Kidney (tissue), 14 donors: ENCODE data around the gene GALNS. TPM values are rescaled to one million over a fixed set of nuclear protein-coding genes. Genes with fewer than 3 reads are reported as not detected.

Experiments
- DNase-seq, 5 donors: peaks; one replicate each; pipeline ENCODE4 v3.0.0-alpha.2; 2013 to 2020
- FAIRE-seq: peaks from 2 replicates; lab custom pipeline; 2012; peaks lifted over from hg19 to GRCh38; lab: Jason Lieb, UNC
- H3K27ac ChIP-seq, 2 donors: one replicate each; pipeline ENCODE4 v1.7.0; 2013; ENCODE audit warnings: low read depth in 2 of 2, low read length in 2 of 2, inconsistent platforms in 1 of 2
- H3K27me3 ChIP-seq: one replicate; pipeline ENCODE4 v1.7.1; 2013; ENCODE audit warnings: low read length, inconsistent platforms; ENCODE audit not compliant: control insufficient read depth, insufficient read depth
- H3K36me3 ChIP-seq, 3 donors: one replicate each; pipeline versions ENCODE4 v1.7.0 to v1.7.1; 2013; ENCODE audit warnings: low read length in 3 of 3, control low read depth in 1 of 3, inconsistent platforms in 1 of 3; ENCODE audit not compliant: insufficient read depth in 3 of 3, control insufficient read depth in 2 of 3
- H3K4me1 ChIP-seq, 3 donors: one replicate each; pipeline versions ENCODE4 v1.7.0 to v1.7.1; 2013; ENCODE audit warnings: low read length in 3 of 3, inconsistent platforms in 1 of 3, low read depth in 1 of 3; ENCODE audit not compliant: control insufficient read depth in 2 of 3, insufficient read depth in 2 of 3
- H3K4me3 ChIP-seq, 3 donors: one replicate each; pipeline versions ENCODE4 v1.7.0 to v1.8.1; 2013; ENCODE audit warnings: low read length in 3 of 3, control low read depth in 1 of 3, inconsistent platforms in 1 of 3
- H3K9ac ChIP-seq, 3 donors: one replicate each; pipeline versions ENCODE4 v1.7.0 to v1.7.1; 2013; ENCODE audit warnings: low read length in 3 of 3, control low read depth in 1 of 3, inconsistent platforms in 1 of 3
- H3K9me3 ChIP-seq, 3 donors: one replicate each; pipeline versions ENCODE4 v1.7.0 to v1.7.1; 2013; ENCODE audit warnings: low read length in 3 of 3, control low read depth in 1 of 3, inconsistent platforms in 1 of 3; ENCODE audit not compliant: control insufficient read depth in 2 of 3, insufficient read depth in 1 of 3
- intact Hi-C: fragments of 100-400 bp; cut with DNase I; formaldehyde crosslinking; loops from one replicate; pipeline ENCODE4 v1.11.1; 2022
- polyA plus RNA-seq: library from polyadenylated mRNA; stranded (reverse); fragments of 350-450 nt; fragmentation: Illumina TruSeq; extraction: RNeasy Lipid Tissue Mini Kit (QIAGEN cat#74804); gene quantifications from one replicate; pipeline ENCODE4 v1.2.3, GENCODE V29; 2014; ENCODE audit warnings: low read depth, low replicate concordance; ENCODE audit not compliant: insufficient read depth
- total RNA-seq: library from RNA; stranded (reverse); fragmentation: NEBNext Ultra II Directional; extraction: Animal tissue kit (Norgen Biotek cat#: 25700); gene quantifications from one replicate; pipeline ENCODE4 v1.2.1, GENCODE V29; 2021
- TF ChIP-seq, protein P1 (sequence below): IDR thresholded peaks from 3 replicates; pipeline ENCODE4 v1.5.1; 2012; ENCODE audit warnings: mild to moderate bottlenecking, moderate library complexity, borderline replicate concordance; ENCODE audit not compliant: insufficient read depth; ENCODE audit errors: extremely low read depth
- donor health status: control.
- donor health status: control.
- donor health status: control.
- donor health status: control.
- donor health status: control.
- donor health status: DM: yes; HTN: yes; CAD: no.
- donor health status: Normal renal cell carcinoma (clear cell type).

Gene GALNS
- total and polyA plus RNA-seq, 2 donors from 2014 or later, result 15.8 to 37.2 TPM

DNA sequence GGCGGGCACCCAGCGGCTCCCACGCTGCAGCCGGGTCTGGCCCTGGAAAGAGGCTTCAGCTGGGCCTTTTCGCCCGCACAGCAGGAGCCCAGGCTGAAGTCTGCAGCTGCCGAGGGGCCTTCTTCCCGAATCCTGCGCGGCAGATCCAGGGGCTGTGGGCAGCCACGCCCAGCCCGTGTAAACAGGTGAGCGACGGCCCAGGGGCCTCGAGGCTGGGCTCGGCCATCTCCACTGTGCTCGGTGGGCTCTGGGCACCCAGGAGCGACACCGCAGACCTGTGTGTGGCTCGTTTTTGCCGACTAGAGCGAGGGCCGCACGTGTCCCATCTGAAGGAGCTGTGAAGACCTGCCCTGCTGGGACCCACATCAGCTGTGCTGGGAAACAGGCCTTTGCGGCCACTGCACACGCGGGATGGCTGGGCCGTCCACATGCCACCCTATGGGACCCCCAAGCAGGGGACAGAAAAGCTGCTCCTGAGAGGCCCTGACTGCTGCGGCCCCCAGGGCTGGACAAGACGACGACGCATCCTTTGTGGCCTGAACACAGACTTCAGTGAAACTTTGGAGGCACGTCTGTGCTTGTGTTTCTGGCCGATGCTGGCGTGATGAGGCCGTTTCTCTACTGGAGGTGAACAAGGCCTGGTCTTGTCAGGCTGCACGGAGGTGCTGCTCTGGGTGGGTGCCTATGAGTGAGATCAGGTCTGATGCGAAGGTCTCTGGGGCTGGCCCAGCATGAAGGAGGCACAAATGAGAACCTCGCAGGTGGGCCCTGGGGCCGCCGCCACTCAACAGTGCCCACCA lies 39.8 kb downstream of the GALNS start:
- Histone ChIP-seq H3K9ac (no peak overlapping the region), H3K9me3 (no peaks in the 10 kb centered on the region), H3K27ac (no peak overlapping the region), H3K27me3 (no peaks in the 10 kb centered on the region), H3K4me3 (no peak overlapping the region), H3K36me3 (no peaks in the 10 kb centered on the region), H3K4me1 (peaks cover 0 to 2% (median 0%) of the 10 kb centered on the region in 3 donors)
- FAIRE-seq (no peak), DNase-seq (no peak)
- intact Hi-C loops, result no loop called here
- TF ChIP-seq, protein P1, sequence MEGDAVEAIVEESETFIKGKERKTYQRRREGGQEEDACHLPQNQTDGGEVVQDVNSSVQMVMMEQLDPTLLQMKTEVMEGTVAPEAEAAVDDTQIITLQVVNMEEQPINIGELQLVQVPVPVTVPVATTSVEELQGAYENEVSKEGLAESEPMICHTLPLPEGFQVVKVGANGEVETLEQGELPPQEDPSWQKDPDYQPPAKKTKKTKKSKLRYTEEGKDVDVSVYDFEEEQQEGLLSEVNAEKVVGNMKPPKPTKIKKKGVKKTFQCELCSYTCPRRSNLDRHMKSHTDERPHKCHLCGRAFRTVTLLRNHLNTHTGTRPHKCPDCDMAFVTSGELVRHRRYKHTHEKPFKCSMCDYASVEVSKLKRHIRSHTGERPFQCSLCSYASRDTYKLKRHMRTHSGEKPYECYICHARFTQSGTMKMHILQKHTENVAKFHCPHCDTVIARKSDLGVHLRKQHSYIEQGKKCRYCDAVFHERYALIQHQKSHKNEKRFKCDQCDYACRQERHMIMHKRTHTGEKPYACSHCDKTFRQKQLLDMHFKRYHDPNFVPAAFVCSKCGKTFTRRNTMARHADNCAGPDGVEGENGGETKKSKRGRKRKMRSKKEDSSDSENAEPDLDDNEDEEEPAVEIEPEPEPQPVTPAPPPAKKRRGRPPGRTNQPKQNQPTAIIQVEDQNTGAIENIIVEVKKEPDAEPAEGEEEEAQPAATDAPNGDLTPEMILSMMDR, result no peak

DNA sequence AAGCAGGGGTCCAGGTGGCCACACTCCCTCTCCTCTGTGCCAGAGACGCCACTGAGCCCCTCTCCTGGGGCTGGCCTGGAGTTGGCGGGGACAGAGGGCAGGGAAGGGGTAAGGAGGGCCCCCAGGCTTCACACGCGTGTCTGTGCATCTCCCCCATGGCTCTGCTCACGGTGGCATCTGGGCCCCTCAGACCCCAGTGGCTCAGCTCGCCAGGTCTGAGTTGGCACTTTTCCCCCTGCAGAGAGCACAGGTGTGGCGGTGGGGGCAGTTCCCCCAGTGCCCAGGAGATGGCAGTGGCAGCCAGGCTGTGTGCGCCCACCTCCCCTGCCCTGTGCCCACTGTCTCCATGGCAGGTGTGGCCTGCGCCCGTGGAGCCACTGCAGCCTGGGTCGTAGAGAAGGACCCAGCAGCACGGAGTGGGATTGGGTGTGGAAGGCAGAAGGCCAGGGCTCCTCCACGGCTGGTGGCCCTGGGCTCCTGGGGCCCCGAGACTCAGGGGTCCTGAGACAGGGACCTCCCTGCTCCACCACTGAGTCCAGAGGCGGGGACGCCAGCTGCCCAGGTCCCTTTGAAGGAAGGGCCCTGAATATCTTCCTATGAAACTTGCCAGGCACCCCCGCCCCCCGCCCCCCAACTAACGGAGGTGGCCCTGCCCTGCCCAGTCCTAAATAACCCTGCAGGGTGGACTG lies 40.7 kb downstream of the GALNS start:
- FAIRE-seq (no peak), DNase-seq (peak in 4 of 5 donors; percentile 68 to 82 (median 71))
- H3K27ac ChIP-seq, result no peak overlapping the region

DNA sequence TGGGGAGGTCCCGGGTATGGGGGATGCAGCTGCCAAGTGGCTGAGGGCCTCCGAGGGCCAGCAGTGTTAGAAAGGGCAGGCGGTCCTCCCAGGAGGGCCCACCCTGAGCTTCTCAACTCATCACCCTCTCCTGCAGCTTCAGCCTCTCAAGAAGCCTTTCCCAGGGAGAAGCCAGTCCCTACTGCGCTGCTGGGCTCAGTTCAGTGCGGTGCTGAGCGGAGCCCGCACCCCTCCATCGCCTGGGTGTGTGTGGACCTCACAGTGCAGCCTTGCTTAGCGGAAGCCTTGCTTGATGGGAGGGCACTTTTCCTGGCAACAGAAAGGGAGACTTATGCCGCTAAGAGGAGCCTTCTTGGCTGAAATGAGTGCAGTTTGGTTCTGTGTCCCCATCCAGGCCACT lies 41.5 kb downstream of the GALNS start:
- no peaks in the 10 kb centered on the region for H3K27me3 ChIP-seq
- DNase-seq, result no peak
- H3K36me3 ChIP-seq, result no peaks in the 10 kb centered on the region
- H3K9me3 ChIP-seq, result no peaks in the 10 kb centered on the region
- H3K9ac ChIP-seq, result no peak overlapping the region
- no peak overlapping the region for H3K4me3 ChIP-seq
- no peak overlapping the region for H3K27ac ChIP-seq
- intact Hi-C loops, result no loop called here
- peaks cover 0 to 9% (median 6%) of the 10 kb centered on the region in 3 donors for H3K4me1 ChIP-seq
- FAIRE-seq, result no peak
- TF ChIP-seq, protein P1, result no peak

More for the DNA sequence above, 40.7 kb downstream of the GALNS start:
- Histone ChIP-seq H3K9me3 (no peaks in the 10 kb centered on the region), H3K27me3 (no peaks in the 10 kb centered on the region), H3K4me1 (peaks cover 0 to 2% (median 0%) of the 10 kb centered on the region in 3 donors), H3K4me3 (no peak overlapping the region), H3K36me3 (no peaks in the 10 kb centered on the region), H3K9ac (no peak overlapping the region)
- TF ChIP-seq, protein P1, result peak; percentile 62
- intact Hi-C loops, result no loop called here
